ENCODE data around the gene ATG5. TPM values are rescaled to one million over a fixed set of nuclear protein-coding genes. Genes with fewer than 3 reads are reported as not detected.

Gene ATG5
- total RNA-seq, 1 experiment from 2014 or later = 51.4 TPM

- BruUV-seq (replicated peaks) = no TSS peak
- no peak for DNase-seq (ENCODE audit: low read depth, low spot score)
- no peak for ATAC-seq
These were observed 47.4 kb upstream of the ATG5 start for GRCh38 chr6:106372838-106373501.

GRCh38 chr6:106370639-106371038, 45.1 kb upstream of the ATG5 start:
- Histone ChIP-seq H3K27me3 (ENCODE audit: control insufficient read depth, insufficient read depth, low read length) (peaks cover 24% of the 10 kb centered on the region), H3K4me1 (ENCODE audit: control insufficient read depth, insufficient read depth, low read length) (no peaks in the 10 kb centered on the region), H3K36me3 (ENCODE audit: control insufficient read depth, insufficient read depth, low read length) (no peaks in the 10 kb centered on the region), H3K27ac (ENCODE audit: low read length) (no peak overlapping the region), H3K4me3 (ENCODE audit: low read depth in 2 of 2, low read length in 2 of 2) (no peak overlapping the region), H3K9me3 (ENCODE audit: control insufficient read depth, insufficient read depth, low read depth, low read length) (no peaks in the 10 kb centered on the region)
- intact Hi-C loops (cut with micrococcal nuclease; ENCODE audit: unreplicated experiment) = no loop called here
- ChIA-PET CTCF (no interaction called here), POLR2A (interaction anchor here (0.6 kb wide), 1 partner anchor 555 kb away, joined by 3 read pairs; no protein-coding TSS in a partner anchor)
- ATAC-seq (no peak), DNase-seq (ENCODE audit: low read depth, low spot score) (no peak)
- BruUV-seq (replicated peaks) = no TSS peak
- no peak for TF ChIP-seq SIN3A (IDR thresholded peaks at IDR 0.05; ENCODE audit: borderline replicate concordance, insufficient read depth, low read depth, low read length)
- no peak for TF ChIP-seq CTCF (IDR thresholded peaks at IDR 0.05)
- TF ChIP-seq REST (IDR thresholded peaks at IDR 0.05; ENCODE audit: insufficient read depth in 1 of 2, low read depth in 2 of 2, low read length in 1 of 2) = no peak
- TF ChIP-seq TCF7L2 (IDR thresholded peaks at IDR 0.05; ENCODE audit: low read depth, low read length) = no peak
- no peak for TF ChIP-seq POLR2AphosphoS5 (IDR thresholded peaks at IDR 0.05; ENCODE audit: low read depth, low read length)
- in situ Hi-C loops (cut with HindIII; ENCODE audit: low pct_unique_long_range_greater_than_20kb, low sequenced_read_pairs) = no loop called here

More at GRCh38 chr6:106372838-106373501, 47.4 kb upstream of the ATG5 start:
- Histone ChIP-seq H3K4me3 (ENCODE audit: low read depth in 2 of 2, low read length in 2 of 2) (no peak overlapping the region), H3K9me3 (ENCODE audit: control insufficient read depth, insufficient read depth, low read depth, low read length) (no peaks in the 10 kb centered on the region), H3K4me1 (ENCODE audit: control insufficient read depth, insufficient read depth, low read length) (no peaks in the 10 kb centered on the region), H3K27me3 (ENCODE audit: control insufficient read depth, insufficient read depth, low read length) (peaks cover 35% of the 10 kb centered on the region), H3K27ac (ENCODE audit: low read length) (no peak overlapping the region), H3K36me3 (ENCODE audit: control insufficient read depth, insufficient read depth, low read length) (no peaks in the 10 kb centered on the region)
- in situ Hi-C loops (cut with HindIII; ENCODE audit: low pct_unique_long_range_greater_than_20kb, low sequenced_read_pairs) = no loop called here
- CTCF ChIA-PET = no interaction called here
- TF ChIP-seq TCF7L2 (IDR thresholded peaks at IDR 0.05; ENCODE audit: low read depth, low read length) (no peak), CTCF (IDR thresholded peaks at IDR 0.05) (no peak), POLR2AphosphoS5 (IDR thresholded peaks at IDR 0.05; ENCODE audit: low read depth, low read length) (no peak), SIN3A (IDR thresholded peaks at IDR 0.05; ENCODE audit: borderline replicate concordance, insufficient read depth, low read depth, low read length) (no peak), REST (IDR thresholded peaks at IDR 0.05; ENCODE audit: insufficient read depth in 1 of 2, low read depth in 2 of 2, low read length in 1 of 2) (no peak)
- POLR2A ChIA-PET = interaction anchor here (0.9 kb wide), 1 partner anchor 31 kb away, joined by 3 read pairs; no protein-coding TSS in a partner anchor
- intact Hi-C loops (cut with micrococcal nuclease; ENCODE audit: unreplicated experiment) = no loop called here

All from Panc1 (cell line).